ENCODE results near the gene RFTN1.

The RFTN1 gene

GRCh38 chr3:16430717-16431630, 82.5 kb downstream of the RFTN1 start:
- DNase-seq (ENCODE audit: low spot score), result no peak

- no peak for DNase-seq (ENCODE audit: low spot score)
Measured at GRCh38 chr3:16429086-16429485, 84.4 kb downstream of the RFTN1 start.

- DNase-seq (ENCODE audit: low spot score), result no peak
Measured at GRCh38 chr3:16428612-16429011, 84.9 kb downstream of the RFTN1 start.

- DNase-seq (ENCODE audit: low spot score), result no peak
Measured at GRCh38 chr3:16427103-16427965, 86.2 kb downstream of the RFTN1 start.

GRCh38 chr3:16426665-16427064, 86.8 kb downstream of the RFTN1 start:
- no peak for DNase-seq (ENCODE audit: low spot score)

GRCh38 chr3:16426029-16426400, 87.5 kb downstream of the RFTN1 start:
- DNase-seq (ENCODE audit: low spot score), result no peak

GRCh38 chr3:16425398-16426028, 88.0 kb downstream of the RFTN1 start:
- DNase-seq (ENCODE audit: low spot score), result no peak

GRCh38 chr3:16423947-16424673, 89.4 kb downstream of the RFTN1 start:
- no peak for DNase-seq (ENCODE audit: low spot score)

GRCh38 chr3:16423298-16423697, 90.2 kb downstream of the RFTN1 start:
- no peak for DNase-seq (ENCODE audit: low spot score)

- DNase-seq (ENCODE audit: low spot score), result no peak
Measured at GRCh38 chr3:16419640-16420241, 93.8 kb downstream of the RFTN1 start.

GRCh38 chr3:16417945-16418739, 95.4 kb downstream of the RFTN1 start:
- no peak for DNase-seq (ENCODE audit: low spot score)

GRCh38 chr3:16415911-16416476, 97.5 kb downstream of the RFTN1 start:
- no peak for DNase-seq (ENCODE audit: low spot score)

GRCh38 chr3:16413321-16413720, 100.2 kb downstream of the RFTN1 start:
- DNase-seq (ENCODE audit: low spot score), result no peak

GRCh38 chr3:16412192-16412800, 101.2 kb downstream of the RFTN1 start:
- no peak for DNase-seq (ENCODE audit: low spot score)

- no peak for DNase-seq (ENCODE audit: low spot score)
Measured at GRCh38 chr3:16411441-16411840, 102.1 kb downstream of the RFTN1 start.

GRCh38 chr3:16410659-16411058, 102.8 kb downstream of the RFTN1 start:
- DNase-seq (ENCODE audit: low spot score), result no peak

- no peak for DNase-seq (ENCODE audit: low spot score)
Measured at GRCh38 chr3:16409032-16409431, 104.5 kb downstream of the RFTN1 start.

GRCh38 chr3:16407366-16407765, 106.1 kb downstream of the RFTN1 start:
- no peak for DNase-seq (ENCODE audit: low spot score)

GRCh38 chr3:16406579-16406978, 106.9 kb downstream of the RFTN1 start:
- DNase-seq (ENCODE audit: low spot score), result no peak

GRCh38 chr3:16406166-16406565, 107.3 kb downstream of the RFTN1 start:
- DNase-seq (ENCODE audit: low spot score), result no peak

Measured in D341Med (cell line).